Measurements from ENCODE around the gene INHA.

Gene INHA

DNA sequence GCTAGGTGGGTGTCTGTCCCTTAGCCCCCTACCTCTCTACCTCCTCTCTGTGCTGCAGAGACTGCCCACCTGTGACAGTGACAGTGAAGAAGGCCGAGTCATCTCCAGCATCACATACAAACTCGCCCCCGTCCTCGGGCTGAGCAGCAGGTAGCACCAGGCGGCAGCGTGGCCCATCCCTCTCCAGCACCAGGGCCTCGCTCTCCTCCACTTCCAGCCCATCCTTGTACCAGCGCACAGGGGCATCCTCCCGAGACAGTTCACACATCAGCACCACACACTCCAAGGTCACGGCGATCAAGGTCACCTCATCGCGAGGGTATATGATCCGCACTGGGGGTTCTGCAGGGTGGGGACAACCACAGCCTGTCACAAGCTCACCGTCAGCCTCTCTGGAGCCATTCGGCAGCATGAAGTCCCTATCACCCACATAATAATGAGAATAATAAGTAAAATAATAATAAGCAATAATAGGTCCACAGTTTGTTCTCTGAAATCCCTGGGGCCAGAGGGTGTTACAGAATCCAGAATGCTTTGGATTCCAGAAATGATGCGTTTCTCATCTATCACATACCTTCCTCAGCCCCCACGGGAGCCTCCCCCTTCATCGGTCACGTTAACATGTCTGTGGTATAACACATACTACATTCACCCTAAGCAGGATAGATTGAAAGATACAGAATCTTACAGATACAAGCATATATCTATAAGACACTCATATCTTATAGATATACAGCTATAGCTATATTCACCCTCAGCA, 12.8 kb upstream of the INHA start:
- DNase-seq, result no peak

DNA sequence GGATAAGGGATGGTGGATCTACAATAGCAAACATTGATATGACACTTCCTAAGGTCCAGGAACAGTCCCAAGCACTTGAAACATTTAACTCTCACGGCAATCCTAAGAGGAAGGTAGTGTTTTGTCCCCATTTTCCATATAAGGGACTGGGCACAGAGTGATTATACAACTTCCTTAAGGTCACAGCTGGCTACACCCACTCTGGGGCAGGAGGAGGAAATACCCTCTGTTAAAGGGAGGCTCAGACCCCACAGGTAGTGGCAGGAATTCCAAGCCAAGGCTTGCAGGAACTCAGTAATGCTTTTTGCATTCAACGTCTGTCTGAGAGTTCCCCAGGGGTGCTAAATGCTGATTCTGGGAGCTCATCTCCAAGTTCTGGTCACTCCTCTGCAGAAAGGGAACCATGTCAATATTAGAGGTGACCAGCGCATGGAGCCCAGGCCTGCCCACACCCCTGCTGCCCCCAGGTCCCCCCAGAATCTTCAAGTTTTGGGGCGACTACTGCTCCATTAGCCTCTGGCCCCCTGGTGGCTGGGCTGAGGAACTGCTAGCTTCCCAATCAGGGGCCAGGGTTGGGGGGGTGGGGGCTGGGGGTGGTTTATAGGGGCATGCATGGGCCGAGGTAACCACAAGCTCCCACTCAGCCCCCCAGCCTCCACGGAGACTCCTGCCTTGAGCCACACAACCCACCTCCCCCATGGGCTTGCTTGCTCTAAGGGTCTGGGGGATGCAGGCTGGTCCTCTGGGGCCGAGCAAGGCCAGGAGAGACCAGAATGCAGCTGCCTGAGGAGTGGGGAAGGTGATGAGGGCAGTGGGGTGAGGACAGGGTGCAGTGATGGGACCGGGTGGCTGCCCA, 11.8 kb upstream of the INHA start:
- DNase-seq, result no peak

DNA sequence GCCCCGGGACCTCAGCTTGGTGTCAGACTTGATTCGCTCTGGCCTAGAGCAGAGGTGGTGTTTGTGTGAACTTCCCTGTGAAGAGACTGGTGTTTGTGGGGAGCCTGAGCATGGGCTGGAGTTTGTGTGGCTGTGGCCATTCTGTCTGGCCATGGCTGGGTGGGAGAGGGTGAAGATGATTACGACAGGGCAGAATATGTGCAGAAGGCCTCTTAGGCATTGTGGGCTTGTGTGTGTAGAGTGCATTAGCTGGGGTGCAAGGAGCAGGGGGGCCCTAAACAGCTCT, 11.3 kb upstream of the INHA start:
- no peak for DNase-seq

DNA sequence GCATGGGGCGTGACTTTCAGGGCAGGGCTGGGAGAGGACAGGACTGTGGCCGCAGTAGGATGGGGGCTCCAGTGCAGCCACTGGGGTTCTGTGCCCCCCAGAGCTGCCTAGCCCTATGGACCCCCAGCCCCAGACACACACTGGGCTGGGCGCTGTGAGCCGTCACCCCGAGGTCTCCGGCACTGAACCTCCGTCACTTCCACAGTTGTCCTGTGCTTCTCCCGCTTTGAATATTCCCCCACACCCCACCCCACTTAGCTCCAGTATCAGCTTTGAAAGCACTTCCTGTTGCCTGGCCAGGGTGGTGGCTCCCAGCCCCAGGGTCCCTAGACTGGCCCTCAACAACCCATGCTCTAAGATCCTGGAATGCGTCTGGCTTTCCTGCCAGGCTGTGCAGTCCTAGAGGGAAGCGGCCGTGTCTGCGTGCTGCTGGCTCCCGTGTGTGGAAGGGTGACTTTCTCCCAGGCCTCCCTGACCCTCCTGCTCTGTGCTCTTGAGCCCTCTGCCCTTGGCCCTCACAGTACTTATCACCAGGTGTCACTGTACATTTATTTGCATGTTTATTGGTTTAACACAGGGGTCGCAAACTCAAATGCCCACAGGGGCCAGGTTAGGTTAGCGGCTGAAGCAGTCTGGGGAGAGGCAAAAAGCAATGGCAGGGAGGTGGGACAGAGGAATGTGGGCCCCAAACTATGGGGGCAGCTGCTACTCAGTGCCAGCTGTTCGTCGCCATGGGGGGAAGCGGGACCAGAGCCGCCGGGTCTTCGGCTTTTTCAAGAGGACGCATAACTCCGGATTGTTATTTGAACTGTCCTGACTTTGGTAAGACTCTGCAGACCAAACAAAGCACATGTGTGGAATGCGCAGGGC, 10.7 kb upstream of the INHA start:
- DNase-seq, result no peak

DNA sequence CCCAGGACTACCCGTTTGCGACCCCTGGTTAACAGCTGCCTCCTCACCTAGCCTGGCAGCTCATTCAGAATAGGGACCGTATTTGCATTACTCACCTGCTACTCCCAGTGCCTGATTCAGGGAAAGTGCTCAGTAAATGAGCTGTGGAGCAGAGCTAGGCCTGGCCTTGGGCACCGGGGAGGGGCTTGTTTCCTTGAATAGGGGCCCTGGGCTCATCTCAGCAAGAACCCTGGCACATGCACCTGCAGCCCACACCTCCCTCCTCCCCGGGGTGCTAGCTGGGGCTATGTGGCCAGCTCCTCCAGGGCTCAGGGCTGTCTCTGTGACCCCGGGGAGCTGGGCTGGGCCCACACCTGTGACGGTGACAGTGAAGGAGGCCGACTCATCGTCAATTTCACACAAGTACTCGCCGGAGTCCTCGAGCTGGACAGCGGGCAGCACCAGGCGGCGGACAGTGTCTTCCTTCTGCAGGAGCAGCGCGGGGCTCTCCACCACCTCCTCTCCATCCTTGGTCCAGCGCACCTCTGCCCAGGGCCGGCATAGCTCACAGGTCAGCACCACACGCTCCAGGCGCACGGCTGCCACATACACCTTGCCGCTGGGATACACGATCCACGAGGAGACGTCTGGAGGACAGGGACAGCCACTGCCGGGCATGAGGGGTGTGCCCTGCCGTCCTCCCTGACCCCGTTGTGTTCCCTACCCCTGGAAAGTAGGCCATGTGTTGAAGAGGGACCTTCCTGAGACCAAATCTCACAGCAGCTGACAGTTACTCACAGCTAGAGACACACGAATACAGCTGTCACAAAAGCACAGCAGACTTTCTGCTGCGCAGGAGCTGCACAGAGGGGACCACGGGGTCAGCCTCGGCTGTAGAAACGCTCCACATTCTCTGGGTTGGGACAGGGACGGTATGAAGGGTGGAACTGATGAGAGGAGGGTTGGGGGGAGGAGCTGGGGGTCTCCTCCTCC, 9.8 kb upstream of the INHA start:
- no peak for DNase-seq

DNA sequence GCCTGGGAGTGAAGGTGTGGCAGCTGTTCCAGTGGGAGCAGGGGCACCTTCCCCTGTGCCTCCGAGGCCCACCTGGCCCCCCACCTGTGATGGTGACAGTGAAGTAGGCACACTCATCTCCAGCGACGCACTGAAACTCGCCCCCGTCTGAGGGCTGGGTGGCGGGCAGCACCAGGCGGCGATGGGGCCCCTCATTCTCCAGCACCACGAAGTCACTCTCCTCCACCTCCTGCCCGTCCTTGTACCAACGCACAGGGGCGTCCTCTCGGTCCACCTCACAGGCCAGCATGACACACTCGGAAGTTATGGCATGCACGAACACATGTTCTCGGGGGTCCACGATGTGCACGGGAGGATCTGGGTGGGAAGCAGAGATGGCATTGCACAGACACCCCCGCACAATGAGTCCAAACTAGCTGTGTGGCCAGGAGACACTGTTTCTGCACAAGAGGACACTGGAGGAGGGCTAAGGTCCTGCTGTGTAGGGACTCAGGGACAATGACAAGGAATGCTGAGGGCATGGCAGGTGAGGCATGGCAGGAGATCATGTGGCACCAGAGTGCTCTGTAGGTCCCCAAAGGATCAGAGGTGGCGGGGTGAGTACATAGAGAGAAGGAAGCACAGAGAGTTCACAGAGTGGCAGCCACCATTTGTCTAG, 8.7 kb upstream of the INHA start:
- no peak for DNase-seq

DNA sequence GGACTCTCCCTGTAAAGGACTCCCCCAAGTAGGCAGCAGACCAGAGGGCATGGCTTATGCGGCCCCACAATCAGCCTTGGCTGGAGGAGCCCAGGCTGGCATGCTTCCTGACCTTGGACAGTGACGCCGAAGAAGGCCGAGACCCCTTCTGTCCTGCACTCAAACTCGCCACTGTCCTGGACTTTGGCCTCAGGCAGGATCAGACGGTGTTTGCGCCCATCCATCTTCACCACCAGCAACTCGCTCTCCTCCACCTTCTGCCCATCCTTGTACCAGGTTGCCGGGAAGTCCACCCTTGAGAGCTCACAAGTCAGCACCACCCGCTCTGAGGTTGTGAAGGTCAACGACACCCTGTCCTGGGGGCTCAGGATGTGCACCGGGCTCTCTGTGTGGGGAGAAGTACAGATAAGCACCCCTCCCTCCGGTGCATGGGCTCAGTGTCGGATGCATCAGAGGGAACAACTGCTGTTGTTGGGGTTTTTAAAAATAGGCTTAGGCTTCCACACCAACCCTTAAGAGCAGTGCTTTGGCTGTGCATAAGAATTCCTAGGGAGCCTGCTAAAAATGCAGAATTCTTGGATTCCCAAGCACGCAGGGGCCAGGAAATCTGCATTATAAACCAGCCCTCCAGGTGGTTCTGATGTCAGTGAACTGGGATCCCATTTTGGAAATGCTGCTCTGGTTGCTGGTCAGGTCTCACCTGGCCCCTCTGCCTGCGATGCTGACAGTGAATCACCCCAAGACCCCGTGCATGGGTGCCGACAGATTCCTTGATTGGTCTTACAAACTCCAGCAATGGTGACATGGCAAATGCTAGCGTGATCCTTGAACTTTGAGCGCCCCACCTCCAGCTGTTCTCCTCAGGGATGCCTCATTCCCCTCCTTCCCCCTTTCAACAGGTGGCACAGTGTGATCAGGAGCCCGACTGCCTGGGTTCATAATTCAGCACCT, 6.7 kb upstream of the INHA start:
- DNase-seq, result no peak

DNA sequence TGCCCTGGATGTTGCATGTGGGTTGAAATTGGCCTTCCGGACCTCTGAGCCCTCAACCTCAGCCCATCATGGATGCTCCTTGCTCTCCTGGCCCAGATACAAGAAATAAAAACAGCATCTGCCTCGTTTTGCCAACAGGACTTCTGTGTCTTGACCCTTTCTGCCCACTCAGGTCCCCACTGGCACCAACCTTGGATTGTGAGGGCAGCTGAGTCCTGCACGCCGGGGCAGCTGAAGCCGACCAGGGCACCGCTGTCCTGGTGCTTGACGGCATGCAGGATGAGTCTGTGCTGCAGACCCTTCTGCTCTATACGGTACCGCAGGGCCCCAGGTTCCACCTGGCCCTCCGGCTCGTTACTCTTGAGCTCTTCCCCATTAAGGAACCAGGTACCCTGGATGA, 5.5 kb upstream of the INHA start:
- no peak for DNase-seq

DNA sequence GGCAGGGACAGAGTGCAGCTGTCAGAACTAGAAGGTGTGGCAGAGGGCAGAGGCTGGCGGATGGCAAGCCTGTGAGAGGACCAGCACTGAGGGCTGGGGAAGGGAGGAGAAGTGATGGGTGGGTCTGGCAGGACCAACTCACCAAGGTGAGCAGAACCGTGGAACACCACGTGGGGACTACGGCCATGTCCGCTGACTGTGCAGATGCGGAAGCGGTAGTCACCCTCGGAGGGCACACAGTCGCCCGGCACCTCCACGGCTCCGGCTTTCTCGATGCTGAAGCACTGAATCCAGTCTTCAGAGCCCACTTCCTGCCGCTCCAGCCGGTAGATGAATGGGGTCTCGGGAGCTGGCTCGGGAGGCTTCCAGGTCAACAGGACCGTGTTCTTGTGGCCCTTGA, 5.0 kb upstream of the INHA start:
- DNase-seq, result no peak

DNA sequence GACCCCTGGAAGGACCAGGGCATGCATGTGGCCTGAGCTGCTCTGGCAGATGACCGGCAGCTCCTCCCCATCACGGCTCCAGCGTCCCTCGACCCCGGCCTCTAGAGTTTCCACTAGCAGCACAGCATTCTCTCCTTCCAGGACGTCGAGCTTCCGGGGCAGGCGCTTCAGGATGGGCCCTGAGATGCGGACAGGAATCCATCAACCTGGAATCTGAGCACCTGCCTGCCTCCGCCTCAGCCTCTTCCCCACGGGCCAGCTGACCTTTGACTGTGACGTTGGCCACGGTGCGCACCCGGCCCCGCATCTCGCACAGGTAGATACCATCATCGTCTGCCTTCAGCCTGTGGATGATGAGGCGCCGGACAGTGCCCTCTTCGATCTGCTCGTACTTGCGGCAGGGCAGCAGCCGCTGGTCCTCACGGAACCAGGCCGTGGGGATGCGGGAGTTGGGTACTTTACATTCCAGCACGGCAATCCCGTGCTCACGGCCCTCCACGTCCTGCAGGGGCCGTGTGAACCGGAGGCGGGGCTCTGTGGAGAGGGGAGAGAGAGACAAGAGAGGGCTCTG, 4.2 kb upstream of the INHA start:
- no peak for DNase-seq

DNA sequence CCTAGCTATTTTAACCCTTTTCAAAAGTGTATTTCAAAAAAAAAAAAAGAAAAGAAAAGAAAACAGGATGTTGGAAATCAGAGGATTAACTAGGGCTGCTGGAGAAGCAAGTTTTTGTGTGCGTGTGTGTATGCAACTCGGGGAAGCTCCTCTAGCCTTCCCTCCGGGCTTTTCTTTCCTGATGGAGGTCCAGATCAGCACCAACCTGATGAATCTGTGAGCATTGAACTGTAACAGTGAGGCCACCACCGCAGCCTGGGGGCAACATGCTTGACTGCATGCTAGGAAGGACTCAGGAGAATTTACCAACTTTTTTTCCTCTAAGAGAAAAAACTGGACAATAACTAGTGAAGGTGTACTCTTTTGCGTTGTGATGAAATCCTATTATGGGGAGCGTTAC, 3.1 kb upstream of the INHA start:
- no peak for DNase-seq

DNA sequence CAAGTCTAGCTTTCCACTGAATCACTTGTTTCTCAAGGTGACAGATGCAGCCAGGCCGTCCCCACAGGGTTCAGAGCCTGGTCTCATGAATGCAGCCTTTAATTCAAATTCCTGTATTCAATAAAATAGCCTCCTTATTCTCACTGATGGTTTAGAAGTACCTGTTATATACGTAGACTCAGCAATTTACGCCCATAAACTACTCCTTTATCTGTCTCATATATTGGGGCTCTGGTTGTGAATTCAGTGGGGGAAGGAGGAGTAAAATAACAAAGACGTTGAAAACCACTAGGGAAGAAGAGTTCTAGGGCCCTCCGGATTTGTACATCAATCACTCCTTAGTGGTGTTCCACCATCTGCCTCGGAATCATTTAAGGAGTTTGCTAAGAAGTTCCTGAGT, 2.5 kb upstream of the INHA start:
- DNase-seq, result no peak

DNA sequence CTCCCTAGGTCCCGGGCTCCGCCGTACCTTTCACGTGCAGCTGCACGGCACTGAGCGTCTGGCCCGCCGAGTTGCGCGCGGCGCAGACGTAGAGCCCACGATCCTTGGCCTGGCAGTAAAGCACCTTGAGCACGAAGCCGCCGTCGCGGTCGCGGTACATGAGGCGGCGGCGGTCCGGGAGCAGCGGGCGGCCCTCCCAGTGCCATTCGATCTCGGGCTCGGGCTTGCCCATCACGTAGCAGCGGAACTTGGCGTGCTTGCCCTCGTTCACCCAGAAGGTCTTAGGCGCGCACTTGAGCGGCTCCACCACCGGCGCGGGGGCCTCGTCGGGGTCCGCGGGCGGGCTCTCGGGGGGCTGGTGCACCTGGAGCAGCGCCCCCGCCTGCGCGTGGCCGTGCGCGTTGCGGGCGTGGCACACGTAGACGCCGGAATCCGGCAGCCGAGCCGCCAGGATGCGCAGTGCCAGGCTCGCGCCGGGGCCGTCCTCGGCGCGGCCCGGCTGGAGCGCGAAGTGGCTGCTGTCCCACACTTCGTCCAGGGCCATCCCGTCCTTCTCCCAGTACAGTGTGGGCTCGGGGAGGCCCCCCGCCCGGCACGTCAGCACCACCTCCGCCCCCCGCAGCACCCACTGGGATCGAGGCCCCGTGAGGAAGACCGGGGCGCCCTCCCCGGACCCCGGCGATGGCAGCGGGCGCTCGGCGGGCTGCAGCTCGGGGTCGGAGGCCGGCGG, 1.8 kb upstream of the INHA start:
- no peak for DNase-seq

DNA sequence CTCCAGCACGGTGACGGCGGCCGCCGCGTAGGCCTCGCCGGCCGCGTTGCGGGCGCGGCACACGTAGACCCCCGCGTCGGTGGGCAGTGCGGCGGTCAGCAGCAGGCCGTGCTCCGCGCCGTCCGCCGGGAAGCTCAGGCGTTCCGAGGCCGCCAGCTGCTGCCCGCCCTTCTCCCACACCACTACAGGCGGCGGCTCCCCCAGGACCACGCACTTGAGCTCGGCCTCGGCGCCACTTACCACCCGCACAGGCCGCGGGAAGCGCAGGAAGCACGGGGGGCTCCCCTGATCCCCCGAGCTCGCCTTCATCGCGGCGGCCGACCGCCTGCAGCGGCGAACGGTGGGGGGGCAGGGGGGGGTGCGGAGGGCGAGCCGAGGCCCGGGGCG, 1.2 kb upstream of the INHA start:
- DNase-seq, result no peak

DNA sequence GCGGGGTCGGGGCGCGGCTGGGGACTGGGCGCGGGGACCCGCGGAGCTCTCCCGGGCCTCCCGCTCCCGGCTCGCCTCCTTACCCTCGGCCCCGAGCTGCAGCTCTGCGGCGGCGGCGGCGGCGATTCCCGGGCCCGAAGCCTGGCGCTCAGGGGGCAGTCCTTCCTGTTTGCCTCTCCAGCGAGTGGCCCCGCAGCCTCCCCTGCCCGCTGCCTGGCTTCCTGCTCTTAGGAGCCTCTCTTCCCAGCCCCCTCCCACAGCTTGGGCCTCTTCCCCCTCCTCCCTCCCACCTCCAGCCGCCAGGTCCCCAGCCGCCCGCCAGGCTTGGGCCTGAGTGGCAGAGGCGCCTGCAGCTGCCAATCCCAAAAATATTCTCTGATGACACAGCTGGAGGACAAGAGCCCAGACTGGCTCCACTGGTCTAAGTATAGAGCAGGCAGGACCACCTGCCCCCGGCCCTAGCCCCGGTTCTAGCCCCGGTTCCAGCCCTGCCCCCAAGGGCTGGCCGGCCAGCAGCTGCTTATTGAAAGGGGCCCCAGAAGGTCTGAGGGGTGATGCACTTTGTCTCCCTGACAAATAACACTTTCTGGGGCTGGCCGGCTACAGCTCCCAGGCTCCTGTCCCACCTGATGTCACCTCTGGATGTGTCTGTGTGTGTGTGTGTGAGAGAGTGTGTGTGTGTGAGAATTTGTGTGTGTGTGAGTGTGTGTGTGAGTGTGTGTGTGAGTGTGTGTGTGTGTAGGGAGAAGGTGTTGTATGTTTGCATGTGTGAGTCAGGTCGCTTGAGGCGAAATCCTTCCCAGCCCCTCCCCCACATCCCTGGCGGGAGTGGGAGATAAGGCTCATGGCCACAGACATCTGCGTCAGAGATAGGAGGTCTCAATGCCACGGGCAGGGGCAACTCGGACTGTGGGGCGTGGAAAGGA, 536 bp upstream of the INHA start, which contains the start of gene OBSL1:
OBSL1 (minus strand) TSS at position 229 of the 926 bp plus-strand sequence. CDS start 307 bp downstream, outside the sequence.
- no peak for DNase-seq

DNA sequence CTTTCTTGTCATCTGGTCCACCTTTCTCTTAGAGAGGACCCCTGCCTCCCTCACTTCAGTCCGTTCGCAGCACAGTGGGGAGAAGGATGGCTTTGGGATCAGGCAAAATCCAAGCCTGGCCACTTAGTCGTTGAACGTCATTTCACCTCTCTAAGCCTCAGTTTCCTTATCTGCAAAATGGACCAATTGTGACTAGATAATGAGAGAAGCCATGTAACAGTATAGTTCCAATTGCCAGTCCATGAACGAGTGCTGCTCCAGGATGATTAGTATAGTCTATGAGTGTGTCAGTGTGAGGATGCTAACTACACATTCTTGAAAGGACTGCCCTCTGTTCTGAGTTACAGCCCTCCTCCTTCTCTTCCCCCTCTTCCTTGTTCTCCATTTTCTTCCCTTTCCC, 1.1 kb downstream of the INHA start:
- DNase-seq, result no peak

DNA sequence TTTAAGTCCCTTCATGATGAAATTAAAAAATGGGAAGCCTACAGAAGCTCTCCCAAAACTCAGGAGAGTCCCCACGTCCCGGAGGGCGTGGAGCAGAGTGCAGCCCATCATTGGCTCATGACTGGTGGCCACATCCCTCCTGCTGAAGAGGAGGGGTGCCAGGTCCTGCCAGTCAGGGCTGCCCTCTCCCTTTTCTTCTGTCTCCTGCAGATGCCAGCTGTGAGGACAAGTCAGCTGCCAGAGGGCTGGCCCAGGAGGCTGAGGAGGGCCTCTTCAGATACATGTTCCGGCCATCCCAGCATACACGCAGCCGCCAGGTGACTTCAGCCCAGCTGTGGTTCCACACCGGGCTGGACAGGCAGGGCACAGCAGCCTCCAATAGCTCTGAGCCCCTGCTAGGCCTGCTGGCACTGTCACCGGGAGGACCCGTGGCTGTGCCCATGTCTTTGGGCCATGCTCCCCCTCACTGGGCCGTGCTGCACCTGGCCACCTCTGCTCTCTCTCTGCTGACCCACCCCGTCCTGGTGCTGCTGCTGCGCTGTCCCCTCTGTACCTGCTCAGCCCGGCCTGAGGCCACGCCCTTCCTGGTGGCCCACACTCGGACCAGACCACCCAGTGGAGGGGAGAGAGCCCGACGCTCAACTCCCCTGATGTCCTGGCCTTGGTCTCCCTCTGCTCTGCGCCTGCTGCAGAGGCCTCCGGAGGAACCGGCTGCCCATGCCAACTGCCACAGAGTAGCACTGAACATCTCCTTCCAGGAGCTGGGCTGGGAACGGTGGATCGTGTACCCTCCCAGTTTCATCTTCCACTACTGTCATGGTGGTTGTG, 2.6 kb downstream of the INHA start:
- no peak for DNase-seq
